Suprapubic skin (tissue), 3 donors: ENCODE data around the gene SNRNP40.

Experiments used
- POLR2AphosphoS5 ChIP-seq, 3 donors: sonication (generic); formaldehyde crosslinking; IDR thresholded peaks; one replicate each; pipeline ENCODE4 v1.6.1; 2017; ENCODE audit warnings: antibody characterized with exemption in 3 of 3
- TF ChIP-seq, protein P1 (sequence below), 2 donors: fragments of 200-600 bp in 1 of 2; fragments of 450-650 bp in 1 of 2; sonication (generic) in 1 of 2; IDR thresholded peaks; one replicate each; pipeline ENCODE4 v1.5.1; 2016 to 2019; ENCODE audit warnings: antibody characterized with exemption in 2 of 2, mild to moderate bottlenecking in 1 of 2, moderate library complexity in 1 of 2

GRCh38 chr1:31243501-31244286 is 52.9 kb downstream of the SNRNP40 start:
- TF ChIP-seq POLR2AphosphoS5 (IDR thresholded peaks at IDR 0.05), result no peak
- TF ChIP-seq, protein P1, sequence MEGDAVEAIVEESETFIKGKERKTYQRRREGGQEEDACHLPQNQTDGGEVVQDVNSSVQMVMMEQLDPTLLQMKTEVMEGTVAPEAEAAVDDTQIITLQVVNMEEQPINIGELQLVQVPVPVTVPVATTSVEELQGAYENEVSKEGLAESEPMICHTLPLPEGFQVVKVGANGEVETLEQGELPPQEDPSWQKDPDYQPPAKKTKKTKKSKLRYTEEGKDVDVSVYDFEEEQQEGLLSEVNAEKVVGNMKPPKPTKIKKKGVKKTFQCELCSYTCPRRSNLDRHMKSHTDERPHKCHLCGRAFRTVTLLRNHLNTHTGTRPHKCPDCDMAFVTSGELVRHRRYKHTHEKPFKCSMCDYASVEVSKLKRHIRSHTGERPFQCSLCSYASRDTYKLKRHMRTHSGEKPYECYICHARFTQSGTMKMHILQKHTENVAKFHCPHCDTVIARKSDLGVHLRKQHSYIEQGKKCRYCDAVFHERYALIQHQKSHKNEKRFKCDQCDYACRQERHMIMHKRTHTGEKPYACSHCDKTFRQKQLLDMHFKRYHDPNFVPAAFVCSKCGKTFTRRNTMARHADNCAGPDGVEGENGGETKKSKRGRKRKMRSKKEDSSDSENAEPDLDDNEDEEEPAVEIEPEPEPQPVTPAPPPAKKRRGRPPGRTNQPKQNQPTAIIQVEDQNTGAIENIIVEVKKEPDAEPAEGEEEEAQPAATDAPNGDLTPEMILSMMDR (IDR thresholded peaks at IDR 0.05), result no peak
